NCI-H146 treated with DMSO at 0.1 percent for 48 hours (cell line): ENCODE data around the gene SERPINB6.
A peak's percentile ranks its signal among the peaks of the same experiment; 100 is the strongest.
"Not testable (repeated sequence)": the region's sequence is repeated elsewhere in the genome, so short reads cannot be mapped to it uniquely, and the experiment has no call there.

Source experiments
- DNase-seq: peaks from one replicate; lab custom pipeline; 2025; ENCODE audit not compliant: unreplicated experiment; lab: John Stamatoyannopoulos, UW

The SERPINB6 gene

DNA sequence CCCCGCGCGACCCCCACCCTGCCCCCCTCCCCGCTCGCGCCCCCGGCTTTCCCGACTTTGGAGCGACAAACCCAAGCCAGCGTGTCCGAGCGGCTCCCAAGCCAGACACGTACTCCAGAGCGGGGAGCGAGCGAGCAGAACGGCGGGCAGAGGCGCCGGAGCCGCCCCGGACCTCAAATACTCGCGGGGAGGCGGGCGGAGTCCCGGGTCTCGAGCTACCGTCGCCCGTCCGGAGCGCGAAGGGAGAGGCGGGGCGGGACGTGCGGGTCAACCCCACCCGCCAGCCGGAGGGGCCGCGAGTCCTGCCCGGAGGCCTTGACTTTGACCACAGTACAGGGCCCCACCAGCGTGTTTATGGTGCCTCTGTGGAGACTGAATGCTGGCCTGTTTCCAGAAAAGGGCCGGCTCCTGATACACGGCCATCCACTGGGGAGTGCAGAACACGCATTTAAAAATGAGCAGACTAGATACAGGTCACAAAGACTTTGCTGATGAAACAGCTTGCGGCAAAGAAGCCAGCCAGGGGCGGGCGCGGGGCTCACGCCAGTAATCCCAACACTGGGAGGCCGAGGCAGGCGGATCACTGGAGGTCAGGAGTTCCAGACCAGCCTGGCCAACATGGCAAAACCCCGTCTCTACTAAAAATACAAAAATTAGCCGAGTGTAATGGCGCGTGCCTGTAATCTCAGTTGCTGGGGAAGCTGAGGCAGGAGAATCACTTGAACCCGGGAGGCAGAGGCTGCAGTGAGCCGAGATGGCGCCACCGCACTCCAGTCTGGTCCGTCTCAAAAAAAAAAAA is at the start of gene SERPINB6:
Gene SERPINB6, minus strand, starts transcription at position 148 of the 799 bp plus-strand sequence. CDS start 12,235 bp downstream, outside the sequence.
- no peak for DNase-seq

DNA sequence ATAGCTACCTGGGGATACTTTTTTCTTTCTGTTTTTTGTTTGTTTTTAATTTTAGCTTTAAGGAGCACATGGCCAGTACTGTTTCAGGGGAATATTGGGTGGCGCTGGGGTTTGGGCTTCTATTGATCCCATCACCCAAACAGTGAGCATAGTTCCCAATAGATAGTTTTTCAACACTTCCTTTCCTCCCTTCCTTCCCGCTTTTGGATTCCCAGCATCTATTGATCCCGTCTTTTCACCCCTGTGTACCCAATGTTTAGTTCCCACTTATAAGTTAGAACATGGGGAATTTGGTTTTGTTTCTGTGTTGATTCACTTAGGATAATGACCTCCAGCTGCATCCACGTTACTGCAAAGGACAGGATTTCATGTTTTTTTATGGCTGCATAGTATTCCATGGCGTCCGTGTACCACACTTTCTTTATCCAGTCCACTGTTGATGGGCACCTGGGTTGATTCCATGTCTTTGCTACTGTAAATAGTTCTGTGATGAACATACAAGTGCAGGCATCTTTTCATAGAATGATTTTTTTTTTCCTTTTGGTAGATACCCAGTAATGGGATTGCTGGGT is 48.5 kb upstream of the SERPINB6 start:
- no peak for DNase-seq

DNA sequence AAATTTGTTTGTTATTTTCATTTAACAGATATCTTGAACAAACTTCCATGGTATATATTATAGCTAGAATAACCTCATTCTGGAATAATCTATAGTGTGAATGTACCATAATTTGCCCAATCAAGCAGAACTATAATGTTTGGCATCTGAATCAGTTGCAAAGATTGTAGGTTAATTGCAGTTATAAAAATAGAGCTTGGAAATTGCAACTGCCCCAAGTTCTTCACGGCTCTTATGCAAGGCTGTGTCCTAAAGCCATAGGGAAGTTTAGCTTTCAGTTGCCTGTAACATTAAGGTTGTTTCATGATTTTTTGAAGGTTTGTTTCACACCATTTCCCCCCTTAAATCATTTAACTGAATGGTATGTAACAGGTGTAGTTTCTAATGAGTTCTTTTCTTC is 47.7 kb upstream of the SERPINB6 start:
- no peak for DNase-seq

DNA sequence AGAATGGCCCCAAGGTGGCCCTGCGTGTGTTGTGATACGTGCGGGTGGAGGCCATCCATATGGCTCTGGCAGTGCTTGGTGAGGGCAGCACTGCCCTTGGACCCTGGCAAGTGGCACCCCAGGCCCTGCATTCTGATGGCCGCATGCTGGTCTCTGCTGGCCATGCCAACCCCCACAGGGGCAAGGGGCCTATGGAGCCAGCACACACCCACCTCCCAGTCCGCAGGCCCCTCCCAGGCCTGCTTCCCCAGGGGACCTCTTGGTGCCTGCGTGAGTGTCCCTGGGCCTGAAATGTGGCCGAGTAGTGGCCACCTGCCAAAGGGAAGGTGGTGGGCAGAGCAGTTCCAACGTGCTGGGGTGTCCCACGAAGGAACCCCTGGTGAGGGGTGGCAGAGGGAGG is 45.9 kb upstream of the SERPINB6 start:
- no peak for DNase-seq

DNA sequence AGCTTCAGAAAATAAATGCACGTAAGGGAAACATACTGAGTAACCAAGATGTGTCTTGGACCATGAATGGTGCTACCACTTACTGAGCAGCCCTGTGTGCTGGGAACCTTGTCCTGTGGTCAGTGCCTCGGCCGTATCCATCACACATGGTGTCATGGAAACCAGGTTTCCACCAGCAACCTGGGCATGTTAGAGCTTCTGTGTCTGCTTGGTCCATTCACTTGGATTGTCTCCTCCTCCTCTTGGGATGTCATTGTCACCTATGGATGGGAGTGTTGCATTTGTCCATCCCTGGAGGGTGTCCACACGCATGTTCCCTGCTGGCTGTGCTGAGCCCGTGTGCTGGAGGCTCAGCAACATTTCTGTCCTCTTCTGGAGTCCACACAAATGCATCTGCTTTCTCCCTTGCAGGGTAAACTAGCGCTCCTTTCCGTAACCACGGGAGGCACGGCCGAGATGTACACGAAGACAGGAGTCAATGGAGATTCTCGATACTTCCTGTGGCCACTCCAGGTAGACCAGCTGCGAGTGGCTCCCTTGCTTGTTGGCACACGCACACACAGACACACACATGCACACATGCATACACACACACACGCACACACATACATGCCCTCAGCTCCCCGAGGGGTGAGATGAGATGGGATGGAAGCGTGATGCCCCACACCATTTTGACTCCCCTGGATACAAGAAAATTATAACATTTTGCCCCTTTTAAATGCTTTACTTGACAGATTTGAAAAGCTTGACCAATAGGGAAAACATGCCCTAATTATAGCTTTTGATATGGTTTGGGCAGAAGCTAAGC is 45.3 kb upstream of the SERPINB6 start:
- no peak for DNase-seq

DNA sequence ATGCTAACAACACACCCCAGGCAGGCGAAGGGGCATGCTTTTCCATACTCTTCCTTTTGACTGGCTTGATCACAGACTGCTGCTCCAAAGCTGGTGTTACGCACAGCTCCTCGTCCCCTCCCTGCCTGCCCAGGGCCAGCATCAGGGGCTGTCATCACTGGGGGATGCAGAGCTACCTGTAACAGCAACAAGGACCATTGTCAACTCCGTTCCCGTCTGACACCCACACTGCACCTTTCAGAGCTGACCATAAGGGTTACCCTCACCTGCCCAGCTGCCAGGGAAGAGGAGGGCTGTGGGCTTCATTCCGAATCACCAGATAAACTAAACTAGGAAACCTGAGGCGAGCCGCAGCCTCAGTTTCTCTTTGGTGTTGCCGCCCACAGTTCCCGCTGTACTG is 43.8 kb upstream of the SERPINB6 start:
- DNase-seq: no peak

DNA sequence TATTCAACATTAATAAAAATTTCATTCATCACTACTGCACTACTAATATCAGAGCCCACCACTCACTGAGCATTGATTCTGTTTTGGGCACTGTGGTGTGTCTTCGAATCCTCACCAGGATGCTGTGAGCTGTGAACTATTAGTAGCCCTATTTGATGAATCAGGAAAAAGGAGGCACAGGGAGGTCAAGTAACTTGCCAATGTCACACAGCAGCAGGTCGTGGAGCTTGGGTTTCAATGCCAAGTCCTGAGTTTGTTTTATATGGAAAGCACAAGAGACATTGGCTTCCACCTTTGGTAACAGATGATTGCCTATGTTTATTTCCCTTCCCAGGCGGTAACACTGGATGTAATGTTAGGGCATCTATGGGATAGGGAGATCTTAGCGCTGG is 43.3 kb upstream of the SERPINB6 start:
- no peak for DNase-seq

DNA sequence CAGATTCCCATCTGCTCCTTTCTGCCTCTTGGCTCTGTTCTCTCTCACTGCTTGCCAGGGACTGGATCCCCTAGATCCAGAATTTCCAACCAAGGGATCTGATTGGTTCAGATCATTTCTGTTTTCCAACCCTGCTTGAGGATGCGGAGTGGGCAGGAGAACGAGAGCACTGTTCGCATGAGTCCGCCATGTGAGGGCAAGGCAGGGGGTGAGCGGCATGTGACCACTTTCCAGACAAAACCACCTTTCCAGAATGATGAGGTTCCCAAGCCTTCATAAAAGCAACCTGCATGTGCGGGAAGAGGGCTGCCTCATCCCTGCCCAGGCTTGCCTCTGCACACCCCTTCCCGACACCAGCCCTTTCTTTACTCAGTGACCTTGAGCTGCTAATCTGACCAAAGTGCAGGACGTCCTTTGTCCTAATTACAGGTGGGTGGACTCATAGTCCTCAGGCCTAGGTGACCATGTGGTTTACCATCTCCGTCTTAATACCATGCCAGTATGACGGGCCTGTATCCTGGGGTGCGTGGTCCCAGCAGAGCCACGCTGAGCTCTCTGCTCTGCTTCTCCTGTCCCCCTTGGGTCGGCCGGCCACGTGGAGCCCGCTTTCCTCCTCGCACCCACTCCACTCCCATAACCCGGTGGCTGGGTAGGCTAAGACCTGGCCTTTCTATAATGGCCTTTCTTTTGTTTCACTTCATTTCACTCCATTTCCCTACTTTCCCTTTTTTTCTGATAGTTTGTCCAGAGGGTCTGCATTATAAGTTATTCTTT is 42.7 kb upstream of the SERPINB6 start:
- DNase-seq: no peak

DNA sequence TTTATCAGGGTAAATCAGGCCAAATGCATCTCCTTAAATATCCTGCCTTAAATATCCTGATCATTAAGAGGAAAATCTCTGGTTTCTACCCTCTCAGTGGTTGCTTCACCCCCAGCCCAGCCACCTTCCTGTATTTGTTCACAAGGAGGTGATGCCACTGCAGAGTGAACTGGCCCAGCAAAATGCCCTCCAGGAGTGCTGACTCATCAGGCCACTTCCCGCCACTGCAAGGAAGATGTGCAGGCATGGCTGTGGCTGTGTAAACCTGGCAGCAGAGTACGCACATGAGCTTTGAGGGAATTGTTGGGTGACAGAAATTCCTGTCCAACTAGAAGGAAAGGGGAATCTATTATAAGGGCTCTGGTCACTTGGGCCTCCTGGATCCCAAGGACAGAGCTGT is 42.1 kb upstream of the SERPINB6 start:
- no peak for DNase-seq

DNA sequence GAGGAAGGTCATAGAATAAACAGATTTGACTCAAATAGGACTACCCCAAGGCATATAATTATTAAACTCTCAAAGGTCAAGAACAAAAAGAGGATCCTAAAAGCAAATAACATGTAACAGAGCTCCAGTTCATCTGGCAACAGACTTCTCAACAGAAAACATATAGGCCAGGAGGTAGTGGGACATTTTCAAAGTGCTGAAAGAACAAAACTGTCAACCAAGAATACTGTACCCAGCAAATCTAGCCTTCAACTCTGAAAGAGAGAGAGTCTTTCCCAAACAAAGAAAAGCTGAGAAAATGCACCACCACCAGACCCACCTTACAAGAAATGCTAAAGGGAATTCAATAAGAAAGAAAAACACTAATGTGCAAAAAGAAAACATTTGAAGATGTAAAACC is 40.2 kb upstream of the SERPINB6 start:
- DNase-seq: no peak

DNA sequence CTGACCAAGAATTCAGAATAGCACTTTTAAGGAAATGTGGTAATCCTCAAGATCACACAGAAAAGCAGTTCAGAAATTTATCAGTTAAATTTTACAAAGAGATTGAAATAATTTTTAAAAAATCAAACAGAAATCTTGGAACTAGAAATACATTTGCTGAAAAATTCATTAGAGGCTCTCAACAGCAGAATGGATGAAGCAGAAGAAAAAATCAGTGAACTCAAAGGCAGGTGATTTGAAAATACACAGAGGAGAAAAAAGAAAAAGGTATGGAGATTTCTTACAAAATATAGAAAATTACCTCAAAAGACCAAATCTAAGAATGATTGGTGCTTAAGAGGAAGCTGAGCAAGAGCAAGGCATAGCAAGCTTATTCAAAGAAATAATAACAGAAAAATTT is 39.8 kb upstream of the SERPINB6 start:
- DNase-seq: no peak

DNA sequence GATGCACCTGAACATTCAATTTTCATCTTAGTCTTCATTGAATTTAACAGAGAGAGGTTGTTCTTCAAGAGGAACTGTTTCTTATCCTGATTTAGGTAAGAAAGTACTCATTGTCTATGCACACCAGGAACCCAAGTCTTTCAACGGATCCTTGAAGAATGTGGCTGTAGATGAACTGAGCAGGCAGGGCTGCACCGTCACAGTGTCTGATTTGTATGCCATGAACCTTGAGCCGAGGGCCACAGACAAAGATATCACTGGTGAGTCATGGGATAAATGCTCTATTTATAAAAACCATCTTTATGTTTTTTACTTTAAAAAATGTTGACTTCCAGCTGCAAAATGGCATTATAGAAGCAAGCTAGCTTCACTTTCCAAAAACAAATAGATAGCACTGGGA is 38.6 kb upstream of the SERPINB6 start:
- DNase-seq: no peak

DNA sequence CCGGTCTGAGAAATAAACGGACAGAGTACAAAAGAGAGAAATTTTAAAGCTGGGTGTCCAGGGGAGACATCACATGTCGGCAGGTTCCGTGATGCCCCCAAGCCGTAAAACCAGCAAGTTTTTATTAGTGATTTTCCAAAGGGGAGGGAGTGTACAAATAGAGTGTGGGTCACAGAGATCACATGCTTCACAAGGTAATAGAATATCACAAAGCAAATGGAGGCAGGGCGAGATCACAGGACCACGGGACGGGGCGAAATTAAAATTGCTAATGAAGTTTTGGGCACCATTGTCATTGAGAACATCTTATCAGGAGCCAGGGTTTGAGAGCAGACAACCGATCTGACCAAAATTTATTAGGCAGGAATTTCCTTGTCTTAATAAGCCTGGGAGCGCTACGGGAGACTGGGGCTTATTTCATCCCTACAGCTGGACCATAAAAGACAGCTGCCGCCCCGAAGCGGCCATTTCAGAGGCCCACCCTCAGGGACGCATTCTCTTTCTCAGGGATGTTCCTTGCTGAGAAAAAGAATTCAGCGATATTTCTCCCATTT is 37.4 kb upstream of the SERPINB6 start:
- DNase-seq: not testable (repeated sequence)

DNA sequence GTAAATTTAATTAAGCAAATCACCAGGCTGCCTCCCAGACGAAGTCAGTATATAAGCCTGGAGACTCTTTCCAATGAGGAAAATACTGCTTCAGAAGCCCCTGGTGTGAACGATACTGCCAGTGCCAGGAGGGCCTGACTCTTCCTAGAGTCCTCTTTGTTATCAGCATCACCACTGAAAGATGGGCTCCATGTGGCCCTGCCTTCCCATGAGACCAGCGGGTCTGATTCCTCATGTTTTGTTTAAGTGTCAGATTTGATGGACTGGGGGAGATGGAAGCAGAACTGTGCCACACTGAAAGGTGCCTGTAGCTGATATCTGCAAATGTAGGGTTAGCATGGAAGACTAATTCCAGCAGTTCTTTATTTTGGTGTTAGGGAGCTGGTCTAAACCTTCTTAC is 36.2 kb upstream of the SERPINB6 start:
- DNase-seq: no peak

DNA sequence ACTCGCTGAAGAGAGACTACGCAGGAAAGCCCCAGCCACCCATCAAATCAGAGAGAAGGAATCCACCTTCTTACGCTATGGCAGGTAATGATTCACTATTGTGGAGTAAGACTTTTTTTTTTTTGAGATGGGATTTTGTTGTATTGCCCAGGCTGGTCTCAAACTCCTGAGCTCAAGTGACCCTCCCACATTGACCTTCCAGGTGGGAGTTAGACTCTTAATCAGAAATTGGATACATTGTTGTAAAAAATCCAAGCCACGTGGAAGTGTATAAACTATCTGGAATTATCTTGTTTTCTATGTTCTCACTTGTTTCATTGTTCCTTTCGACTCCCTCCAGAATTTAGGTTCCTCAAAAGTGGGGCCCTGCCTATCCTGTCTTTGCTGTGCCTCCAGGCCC is 35.1 kb upstream of the SERPINB6 start:
- DNase-seq: no peak

DNA sequence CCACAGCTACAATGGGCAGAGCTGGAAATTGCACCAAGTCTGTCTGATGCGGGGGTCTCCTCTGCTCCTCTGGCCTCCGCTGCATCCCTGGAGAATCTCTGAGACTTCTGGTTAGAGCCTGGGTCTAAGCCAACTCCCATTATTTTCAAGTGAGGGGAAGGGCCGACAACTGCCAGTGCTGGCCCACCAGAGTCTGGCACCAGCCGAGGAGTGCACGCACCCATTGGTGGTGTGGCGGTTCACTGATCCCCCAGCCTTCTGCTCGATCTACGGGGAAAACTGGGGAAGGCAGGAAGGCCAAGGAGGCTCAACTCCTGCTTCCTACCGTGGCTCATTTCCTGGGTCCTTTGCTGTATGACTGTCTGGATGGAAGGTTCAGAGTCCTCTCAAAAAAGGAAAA is 34.5 kb upstream of the SERPINB6 start:
- no peak for DNase-seq

DNA sequence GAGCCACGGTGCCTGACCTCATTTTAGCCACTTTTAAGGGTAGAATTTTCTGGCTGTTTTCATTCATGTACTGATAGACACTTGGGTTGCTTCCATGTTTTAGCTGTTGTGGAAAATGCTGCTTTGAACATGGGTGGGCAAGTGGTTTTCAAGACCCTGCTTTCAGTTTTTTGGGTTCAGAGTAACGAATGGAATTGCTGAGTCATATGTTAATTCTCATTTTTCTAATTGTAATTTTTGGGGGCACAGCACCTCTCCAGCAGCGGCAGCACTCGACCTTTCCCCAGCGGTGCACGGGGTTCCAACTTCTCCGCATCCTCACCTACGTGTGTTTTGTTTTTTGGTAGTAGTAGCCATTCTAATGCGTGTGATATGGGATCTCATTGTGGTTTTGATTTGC is 33.7 kb upstream of the SERPINB6 start:
- no peak for DNase-seq

DNA sequence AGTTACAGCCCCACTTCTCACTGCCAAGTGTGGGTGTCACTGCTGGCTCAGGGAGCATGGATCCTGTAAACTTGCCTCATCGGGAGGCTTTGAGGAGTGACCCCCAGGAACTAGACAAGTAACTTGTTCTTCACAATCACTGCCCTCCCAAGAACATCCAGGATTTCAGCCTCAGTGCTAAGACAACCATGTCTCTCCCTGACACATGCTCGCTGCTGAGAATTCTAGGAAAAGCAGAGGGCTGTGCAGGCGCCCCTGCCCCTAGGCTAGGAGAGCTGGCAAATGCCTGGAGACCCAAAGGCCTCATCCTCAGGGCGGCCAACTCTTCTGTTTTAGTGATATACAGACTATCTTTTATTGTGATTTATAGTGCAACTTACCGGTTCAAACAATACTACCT is 31.9 kb upstream of the SERPINB6 start:
- DNase-seq: not testable (repeated sequence)

DNA sequence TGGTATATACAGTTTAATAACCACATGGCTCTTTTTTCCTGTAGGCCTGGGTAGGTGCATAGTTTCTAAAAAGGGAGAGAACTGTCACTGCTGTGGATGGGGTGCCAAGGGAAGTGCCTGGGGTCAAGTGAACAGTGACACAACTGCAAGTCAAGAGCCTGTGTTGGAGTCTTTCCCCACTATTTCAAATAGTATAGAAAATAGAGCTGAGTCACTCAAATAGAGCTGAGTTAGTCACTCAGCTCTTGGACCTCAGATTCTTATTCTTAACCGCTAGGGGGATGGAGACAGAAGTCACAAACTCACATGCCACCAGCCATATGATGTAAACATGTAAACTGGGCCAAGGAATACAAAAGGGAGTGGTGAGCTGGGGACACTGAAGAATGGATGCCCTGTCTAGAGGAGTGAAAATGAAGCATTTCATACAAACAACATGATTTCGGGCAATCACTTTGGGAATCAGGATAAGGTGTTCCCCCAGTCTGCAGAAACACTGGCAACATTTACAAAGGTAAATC is 30.5 kb upstream of the SERPINB6 start:
- peak; percentile 23 for DNase-seq

DNA sequence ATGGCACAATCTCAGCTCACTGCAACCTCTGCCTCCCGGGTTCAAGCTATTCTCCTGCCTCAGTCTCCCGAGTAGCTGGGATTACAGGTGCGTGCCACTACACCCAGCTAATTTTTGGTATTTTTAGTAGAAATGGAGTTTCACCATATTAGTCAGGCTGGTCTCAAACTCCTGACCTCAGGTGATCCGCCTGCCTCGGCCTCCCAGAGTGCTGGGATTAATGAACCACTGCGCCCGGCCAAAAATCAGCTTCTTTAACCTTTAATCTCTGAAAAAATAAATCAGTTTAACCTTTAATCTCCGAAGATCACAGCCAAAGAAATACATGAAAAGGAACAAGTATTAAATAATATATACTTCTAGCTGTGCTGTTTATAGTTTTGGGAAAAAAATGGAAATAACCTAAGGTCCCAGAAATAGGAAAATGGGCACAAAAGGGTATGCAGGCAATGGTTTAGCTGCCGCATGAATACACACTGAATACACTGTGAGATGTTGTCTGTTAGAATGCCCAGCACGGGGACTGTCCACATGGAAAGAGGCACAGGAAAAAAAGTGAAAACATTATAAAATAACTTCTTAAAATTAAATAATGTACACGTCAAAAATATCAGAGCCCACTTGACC is 29.9 kb upstream of the SERPINB6 start:
- DNase-seq: no peak
